CD4-positive, alpha-beta T cell treated with Interleukin-4 for 1 hour (primary cell): ENCODE measurements around the gene STK32C.
"Not testable (repeated sequence)": the region's sequence is repeated elsewhere in the genome, so short reads cannot be mapped to it uniquely, and the experiment has no call there.

Experiments
- DNase-seq, 2 donors: peaks; one replicate each; pipeline ENCODE4 v3.0.0-alpha.2; 2020 to 2022

Gene STK32C

DNA sequence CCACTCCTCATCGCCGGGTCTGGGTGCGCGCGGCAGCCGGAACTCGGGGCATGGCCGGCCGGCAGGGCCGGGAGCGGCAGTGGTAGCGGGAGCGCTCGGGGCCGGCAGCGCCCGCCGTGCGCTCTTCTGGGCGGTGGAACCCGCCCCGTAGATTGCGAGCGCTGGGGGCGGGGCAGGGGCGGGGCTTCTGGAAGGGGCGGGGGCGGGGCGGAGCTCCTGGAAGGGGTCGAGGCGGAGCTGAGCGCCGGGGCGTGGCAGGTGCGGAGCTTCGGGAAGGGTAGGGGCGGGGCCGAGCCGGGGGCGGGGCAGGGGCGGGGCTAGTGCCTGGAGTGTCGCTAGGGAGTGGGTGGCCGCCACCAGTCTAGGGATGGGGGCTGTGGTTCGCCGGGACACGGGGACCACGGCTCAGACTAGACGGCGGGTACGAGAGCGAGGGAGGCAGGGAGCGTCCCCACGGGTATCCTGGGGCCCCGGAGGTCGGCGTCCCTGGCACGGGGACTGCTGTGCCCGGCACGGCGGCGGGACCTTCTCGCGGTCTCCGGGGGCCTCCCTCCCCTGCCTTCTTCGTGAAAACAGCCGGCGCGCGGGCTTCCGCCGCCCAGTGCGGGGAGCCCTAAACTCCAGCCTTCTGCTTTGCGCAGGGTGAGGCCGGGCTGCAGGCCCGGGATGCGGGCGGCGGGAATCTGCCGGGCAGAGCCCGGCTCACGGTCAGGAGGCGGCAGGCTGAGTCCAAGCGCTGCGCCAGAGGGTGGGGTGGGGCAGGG lies at the start of gene STK32C:
Gene STK32C (minus strand): TSS at position 128 of the 764 bp plus-strand sequence. CDS start 117 bp downstream, at position 11.
- peak; percentile 92 to 93 for DNase-seq

DNA sequence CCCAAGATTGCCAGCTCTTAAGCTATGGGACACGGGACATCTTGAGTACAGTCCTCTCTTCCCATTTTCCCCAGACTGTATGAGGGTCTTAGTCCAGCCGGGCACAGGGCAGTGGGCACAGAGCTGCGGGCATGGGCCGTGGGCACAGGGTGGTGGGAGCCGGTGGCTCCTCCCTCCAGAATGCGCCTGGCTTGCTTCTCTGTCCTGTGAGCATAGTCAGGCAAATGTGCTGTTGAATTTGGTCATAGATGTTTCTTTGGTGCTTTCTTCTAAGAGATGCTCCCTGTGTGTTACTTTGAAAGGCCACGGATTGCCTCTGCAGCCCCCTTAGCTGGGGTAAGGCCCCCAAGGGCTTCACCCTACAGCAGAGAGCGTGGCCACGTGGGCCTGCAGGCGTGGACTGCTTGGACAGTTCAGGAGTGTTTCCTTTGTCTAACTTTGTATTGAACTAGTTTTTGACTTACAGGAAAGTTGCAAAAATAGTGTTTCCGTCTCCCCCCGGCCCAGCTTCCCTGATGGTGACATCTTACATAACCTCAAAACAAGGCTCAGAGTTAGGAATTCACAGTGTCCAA lies 49.0 kb upstream of the STK32C start:
- no peak for DNase-seq

DNA sequence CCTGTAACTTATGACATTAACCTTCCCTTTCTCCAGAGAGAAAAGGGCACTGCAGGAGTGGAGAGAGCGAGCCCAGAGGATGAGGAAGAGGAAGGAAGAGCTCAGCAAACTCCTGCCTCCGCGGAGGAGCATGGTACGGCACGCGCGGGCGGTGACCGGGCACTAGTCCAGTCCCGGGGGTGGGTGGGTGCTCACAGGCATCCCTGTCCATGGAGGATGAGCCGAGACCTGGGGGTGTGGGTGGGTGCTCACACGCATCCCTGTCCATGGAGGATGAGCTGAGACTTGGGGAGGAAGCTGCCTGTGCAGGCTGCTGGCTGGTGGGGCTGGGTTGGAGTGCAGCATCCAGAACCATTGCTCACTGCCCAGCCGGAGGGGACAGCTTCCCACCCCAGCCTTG lies 48.0 kb upstream of the STK32C start:
- no peak for DNase-seq

DNA sequence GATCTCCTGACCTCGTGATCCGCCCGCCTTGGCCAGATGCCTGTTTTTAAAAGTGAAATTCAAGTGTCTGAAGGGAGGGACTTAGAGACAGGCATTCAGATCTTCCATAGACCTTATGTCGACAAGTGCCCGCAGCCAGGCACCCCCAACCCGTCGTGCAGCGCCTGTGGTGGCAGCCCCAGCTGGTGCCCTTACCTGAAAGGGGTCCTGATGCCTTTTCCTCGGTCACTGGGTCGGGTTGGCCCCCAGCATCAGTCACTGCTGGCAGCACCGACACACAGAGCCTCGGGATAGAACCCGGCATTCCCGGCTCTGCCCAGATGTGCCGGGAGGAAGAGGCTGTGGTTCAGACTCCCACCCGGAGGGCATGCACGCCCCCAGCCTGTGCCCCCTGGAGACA lies 47.5 kb upstream of the STK32C start:
- DNase-seq, result no peak

DNA sequence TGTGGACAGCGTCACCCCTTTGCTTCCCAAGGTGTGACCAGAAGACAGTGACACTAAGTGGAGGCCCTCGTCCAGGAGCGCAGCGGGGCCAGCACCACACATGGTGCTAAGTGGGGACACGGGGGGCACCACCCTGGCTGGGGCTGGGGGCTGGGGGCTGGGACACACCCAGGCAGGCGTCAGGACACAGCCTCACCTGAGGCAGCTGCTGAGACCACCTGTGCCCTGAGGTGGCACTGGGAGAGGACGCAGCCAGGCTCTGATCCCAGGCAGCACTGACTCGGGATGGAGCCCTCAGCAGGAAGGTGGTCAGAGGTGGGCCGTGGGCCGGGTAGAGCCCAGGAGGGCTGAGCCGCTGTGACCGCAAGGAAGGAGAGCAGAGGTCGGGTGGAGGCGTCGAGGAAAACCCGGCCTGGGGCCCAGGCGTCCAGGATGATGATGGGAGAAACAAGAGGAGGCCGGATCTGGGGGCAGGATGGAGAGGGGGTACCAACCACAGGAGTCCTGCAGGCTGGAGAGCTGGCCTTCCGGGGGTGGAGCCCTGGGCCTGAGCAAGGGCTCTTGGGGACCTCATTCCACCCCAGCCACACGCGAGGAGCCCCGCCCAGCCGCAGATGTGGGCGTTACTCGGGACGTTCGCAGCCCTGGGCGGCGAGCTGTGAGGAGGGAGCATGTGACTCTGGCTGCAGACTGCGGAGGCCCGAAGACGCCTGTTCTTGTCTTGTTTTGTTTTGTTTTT lies 46.8 kb upstream of the STK32C start:
- DNase-seq, result no peak

DNA sequence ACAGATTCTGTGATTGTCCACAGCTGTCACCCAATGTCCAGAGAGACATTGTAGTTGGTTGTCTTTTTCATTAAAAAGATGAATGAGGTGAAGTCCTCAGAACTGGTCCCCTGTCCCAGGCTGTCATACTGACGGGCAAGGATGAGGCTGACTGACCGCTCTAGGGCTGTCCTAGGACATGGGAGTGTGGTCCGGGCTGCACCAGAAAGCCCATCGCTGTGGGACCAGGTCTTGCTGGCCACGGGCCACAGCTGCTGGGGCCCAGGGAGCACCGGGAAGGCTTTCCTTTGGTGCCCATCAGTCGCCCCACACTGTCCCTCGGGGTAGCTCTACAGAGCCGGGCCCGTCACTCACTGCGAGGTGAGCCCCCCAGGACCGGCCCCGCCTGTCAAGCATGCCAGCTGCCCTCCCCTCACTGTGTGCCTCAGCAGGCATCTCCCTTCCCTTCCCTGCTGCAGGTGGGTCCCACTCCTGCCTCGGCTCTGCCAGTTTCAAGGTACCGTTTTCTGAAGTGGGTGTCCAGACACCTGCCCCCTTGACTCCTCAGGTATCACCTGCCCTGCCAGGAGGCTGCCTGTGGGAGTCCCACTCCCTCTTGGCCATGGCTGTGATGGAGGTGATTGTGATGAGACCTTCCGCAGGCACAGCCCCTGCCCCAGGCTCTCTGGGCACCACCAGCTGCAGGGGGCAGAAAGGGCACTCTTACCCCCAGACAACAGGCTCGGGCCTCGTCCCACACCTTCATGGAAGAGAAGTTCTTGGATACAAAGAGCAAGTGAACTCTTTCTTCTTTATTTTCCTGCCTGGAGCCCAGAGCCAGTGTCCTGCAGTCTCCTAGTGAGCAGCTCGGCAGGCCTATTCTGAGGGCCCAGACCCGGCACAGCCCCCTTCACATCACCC lies 46.0 kb upstream of the STK32C start:
- DNase-seq, result no peak

DNA sequence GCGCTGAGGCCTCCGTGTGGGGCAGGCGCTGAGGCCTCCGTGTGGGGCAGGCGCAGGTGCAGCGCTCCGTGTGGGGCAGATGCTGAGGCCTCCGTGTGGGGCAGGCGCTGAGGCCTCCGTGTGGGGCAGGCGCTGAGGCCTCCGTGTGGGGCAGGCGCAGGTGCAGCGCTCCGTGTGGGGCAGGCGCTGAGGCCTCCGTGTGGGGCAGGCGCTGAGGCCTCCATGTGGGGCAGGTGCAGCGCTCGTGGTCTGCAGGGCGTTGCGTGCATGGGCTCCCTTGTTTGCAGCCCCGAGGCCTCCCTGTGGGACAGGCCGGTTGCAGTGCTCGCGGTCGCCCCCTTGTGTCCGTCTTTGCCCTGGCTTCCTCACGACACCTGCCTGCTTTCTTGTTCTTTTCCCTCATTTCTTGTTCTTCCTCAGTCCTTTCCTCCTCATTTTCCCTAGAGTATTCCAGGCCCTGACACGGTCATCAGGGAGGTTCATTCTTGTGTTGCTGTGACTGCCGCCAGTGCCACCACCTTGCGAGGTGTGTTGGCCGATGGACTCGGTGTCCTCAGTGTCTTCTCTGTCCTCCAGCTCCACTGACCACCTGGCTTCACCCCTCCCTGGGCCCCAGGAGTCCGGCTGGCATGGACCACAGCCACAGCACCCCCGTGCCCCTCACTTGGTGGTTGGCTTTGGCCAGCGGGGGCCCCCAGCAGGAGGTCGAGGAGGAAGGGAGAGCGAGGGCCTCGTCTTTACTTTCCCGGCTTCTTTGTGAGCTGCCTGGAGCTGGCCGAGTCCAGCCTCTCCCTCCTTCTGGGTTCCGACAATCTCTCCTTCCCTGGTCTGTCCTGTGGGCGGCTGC lies 44.9 kb upstream of the STK32C start:
- DNase-seq, result peak; percentile 70 to 73

DNA sequence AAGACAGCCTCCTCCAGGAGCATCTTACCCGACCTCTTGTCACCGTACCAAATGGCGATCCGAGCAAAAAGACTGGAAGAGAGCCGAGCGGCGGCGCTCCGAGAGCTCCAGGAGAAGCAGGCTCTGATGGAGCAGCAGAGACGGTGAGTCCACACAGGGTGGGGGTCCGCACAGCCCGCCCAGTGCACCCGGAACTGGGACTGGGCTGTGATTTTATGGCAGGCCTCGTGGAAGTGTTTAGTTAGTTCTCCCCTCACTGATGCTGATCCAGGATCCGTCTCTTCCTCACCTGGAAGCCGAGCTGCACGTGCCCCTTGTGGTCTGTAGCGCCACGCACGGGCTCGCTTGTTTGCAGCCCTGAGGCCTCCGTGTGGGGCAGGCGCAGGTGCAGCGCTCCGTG lies 43.9 kb upstream of the STK32C start:
- no peak for DNase-seq

DNA sequence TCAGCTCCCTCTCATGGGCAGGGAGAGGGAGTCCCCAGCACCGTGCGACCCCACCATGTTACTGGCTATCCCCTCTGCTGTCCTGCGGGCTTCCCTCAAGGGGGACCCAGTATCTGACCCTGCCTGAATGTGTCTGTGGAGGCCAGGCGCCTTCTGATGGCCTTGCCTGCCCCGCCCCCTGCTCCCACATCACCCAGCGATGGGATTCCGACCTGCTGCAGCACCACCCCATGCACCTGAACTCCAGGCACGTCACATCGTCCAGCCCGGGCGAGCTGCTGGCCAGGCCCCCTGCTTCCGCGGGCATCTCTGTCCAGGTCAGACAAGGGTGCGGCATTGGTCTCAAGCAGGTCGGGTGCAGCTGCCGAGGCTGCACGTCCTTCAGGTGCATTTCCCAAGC lies 43.2 kb upstream of the STK32C start:
- no peak for DNase-seq

DNA sequence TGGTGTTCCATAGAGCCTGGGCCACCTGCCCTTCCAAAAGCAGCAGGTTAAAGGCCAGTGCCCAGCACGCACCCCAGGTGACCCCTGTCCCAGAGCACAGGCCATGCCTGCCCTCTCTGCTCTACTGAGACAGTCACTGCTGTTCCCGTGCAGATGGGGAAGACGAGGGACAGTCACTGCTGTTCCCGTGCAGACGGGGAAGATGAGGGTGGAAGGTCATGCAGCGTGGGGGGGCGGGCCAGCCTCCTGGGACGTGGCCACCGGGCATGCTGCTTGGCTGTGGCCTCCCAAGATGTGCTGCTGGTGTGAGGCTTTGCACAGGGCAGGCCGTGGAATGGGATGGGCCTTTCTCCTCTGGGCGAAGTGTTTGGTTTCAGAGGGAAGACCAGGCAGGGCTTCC lies 42.6 kb upstream of the STK32C start:
- no peak for DNase-seq

DNA sequence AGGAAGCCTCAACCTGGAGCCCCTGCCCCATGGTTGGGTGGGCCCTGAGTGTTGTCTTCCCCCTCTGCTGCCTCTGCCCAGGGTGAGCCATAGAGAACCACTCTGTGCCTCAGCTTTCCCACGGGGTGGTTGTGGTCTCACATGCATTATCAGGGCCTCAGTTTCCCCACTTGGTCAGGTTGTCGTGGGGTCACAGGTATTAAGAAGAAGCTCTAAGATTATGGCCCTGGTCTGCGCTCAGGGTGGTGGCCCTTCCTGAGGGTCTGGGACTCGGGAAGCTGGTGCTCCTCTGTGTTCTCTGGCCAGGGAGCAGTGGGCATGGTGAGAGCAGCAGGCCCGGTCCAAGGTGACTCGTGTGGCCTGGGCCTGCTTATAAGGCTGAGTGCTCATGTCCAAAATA lies 42.0 kb upstream of the STK32C start:
- DNase-seq, result no peak

DNA sequence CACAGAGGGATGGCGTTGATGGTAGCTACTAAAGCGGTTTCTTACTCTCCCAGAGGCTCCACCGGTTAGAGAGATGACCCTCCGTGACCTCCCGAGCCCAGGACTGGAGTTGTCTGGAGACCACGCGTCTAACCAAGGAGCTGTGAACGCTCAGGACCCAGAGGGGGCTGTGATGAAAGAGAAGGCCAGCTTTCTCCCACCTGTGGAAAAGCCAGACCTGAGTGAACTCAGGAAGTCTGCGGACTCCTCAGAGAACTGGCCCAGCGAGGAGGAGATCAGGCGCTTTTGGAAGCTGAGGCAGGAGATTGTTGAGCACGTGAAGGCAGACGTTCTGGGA lies 40.1 kb upstream of the STK32C start:
- no peak for DNase-seq

DNA sequence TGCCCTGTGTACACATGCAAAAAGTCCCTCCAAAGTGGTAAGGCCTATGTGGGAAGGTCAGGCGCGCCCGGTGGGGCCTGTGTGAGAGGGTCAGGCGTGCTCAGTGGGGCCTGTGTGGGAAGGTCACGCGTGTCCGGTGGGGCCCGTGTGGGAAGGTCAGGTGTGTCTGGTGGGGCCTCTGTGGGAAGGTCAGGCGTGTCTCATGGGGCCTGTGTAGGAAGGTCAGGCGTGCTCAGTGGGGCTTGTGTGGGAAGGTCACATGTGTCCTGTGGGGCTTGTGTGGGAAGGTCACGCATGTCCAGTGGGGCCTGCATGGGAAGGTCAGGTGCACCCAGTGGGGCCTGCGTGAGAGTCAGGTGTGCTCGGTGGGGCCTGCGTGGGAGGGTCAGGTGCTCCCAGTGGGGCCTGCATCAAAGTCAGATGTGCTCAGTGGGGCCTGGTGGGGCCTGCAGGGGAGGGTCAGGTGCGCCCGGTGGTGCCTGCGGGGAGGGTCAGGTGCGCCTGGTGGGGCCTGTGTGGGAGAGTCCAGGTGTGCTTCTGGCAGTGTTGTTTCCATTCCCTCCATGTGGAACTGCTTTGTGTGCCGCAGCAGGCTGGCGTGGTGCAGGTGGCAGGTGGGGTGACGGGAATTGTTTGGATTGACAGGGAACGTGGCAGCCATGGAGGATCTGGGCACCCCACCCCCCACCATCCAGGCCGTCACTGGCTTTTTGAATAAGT lies 39.6 kb upstream of the STK32C start:
- DNase-seq, result no peak

DNA sequence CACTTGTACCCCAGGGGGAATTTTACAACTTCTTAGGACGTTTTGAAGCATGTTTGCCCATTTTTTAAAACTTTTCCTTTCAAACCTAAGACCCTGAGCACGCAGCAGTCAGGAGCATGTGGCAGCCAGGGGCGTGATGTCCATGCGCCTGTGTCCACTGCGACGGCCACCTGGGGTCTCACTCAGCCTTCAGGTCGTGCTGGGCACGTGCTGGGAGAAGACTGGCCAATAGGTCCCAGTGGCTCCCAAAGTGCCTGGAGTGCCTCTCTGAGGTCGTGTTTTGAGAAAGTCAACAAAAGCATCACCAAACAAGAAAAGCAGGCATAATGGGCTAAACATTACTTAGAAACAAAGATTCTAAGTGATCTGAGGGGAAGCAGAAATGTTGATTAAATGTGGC lies 39.1 kb upstream of the STK32C start:
- no peak for DNase-seq

DNA sequence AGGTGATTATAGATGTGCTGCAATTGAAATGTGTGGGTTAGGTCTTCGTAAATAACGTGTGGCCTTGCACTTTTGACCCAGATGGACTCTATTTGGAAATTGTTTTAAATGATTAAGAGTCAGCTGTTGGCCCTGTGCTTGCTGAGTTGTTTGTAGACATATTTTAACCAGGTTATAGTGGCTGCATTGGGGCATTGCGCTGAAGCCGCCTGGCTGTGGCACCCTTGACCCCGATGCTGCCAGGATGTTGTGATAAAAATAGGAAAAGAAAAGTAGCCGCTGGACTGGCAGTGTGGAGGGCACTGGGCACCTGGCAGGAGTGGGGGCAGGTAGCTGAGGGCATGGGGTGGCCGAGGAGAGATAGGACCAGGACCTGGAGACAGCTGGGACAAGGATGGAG lies 37.6 kb upstream of the STK32C start:
- no peak for DNase-seq

DNA sequence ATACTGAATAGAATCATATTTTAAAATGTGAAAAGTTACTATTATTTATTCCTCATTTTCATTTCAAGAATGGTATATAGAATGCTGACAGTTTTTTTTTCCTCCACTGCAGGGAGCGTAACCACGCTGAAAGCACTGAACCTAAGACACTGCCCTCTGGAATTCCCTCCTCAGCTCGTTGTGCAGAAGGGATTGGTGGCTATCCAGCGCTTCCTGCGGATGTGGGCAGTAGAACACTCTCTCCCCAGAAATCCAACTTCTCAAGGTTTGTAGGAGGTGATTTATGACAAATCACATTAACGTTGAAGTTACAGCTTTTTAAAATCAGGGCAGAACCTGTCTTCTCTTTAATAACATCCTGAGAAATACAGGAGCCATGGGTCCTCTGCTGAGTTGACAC lies 36.6 kb upstream of the STK32C start:
- DNase-seq, result no peak

DNA sequence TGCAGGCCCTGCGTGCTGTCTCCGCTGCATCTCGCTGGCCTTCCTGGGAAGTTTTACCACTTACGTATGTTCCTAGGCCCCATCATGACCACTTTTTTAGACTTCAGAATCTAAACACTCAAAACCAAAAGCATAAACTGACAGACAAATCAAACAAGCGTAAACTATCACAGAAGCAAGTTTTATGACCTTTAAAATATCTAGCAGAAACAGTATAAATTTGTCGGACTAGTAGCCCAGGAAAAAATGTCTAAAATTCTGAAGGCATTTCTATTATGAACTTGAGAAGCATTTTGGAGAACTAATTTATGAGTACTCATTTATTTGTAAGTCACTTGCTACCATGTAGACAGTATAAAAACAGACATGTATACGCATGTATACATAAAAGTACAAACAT lies 34.8 kb upstream of the STK32C start:
- no peak for DNase-seq

DNA sequence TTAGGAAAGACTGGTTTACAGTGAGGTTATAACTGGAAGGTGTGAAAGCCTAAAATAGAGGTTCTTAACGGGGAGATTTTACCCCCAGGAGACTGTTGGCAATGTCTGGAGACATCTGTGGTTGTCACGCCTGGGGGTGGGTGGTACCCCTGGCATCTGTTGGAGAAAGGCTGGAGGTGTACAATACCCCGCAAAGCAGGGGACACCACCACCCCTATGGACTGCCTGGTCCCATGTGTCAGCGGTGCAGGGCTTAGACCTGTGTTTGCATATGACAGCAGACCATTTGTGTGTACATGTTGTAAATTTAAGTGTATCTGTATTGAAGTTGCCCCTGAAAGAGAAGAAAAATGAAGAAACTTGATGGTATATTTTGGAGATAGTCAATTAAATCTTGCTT lies 34.0 kb upstream of the STK32C start:
- DNase-seq, result no peak

DNA sequence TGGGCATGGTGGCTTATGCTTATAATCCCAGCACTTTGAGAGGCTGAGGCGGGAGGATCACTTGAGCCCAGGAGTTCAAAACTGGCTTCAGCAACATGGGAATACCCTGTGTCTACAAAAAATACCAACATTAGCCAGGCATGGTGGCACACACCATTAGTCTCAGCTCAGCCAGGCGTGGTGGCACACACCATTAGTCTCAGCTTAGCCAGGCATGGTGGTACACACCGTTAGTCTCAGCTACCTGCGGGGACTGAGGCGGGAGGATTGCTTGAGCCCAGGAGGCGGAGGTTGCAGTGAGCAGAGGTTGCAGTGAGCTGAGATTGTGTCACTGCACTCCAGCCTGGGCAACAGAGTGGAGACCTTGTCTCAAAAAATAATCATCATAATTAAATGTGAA lies 33.3 kb upstream of the STK32C start:
- DNase-seq, result no peak

DNA sequence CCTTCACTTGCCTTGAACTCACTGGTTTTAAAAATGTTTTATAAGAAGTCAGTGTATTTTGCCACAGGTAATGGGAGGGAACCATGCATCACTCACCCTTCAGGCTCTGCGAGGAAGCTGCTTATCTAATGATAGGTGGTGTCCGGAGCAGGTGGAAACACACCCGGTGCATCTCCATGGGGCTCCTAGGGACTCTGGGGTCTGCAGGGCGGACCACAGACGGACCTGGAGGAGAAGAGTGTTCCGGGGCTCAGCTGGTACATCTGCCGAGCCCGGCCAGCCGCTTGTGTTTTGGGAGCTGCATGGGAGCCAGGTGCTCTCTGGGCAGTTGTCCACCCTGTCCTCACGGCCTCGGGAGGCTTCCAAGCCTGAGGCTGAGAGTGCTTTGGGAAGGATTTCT lies 31.5 kb upstream of the STK32C start:
- no peak for DNase-seq

DNA sequence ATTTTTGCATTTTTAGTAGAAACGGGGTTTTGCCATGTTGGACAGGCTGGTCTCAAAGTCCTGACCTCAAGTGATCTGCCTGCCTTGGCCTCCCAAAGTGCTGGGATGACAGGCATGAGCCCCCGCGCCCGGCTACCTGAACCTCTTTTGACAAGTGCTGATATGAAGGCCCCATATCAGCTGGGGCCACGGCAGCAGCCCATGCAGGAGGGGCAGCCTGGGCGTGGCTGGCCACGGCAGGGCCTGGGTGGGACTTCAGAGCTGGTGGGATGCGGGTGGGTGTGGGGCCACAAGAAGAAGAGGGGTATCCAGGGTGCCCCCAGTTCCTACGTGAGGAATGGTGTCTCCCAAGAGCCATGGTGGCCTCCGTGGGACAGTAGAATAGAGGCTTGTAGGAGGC lies 31.1 kb upstream of the STK32C start:
- DNase-seq, result no peak

DNA sequence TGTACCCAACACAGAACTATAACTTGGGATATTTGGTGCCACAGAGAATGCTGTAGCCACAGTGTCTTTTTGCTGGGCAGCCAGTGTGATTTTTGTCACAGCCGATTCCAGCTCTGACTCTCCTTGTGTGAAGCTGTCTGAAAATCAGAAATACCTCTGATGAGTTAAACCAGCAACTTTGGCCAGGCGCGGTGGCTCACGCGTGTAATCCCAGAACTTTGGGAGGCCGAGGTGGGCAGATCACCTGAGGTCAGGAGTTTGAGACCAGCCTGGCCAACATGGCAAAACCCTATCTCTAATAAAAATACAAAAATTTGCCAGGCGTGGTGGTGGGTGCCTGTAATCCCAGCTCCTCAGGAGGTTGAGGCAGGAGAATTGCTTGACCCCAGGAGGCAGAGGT lies 30.1 kb upstream of the STK32C start:
- DNase-seq, result not testable (repeated sequence)
